Measurements from ENCODE around the gene TTC39C. TPM values are rescaled to one million over a fixed set of nuclear protein-coding genes. Genes with fewer than 3 reads are reported as not detected.

TTC39C gene
- polyA plus RNA-seq, result 18.1 and 21.3 TPM in 2 replicates

GRCh38 chr18:24014062-24014985 is at the start of gene TTC39C:
Gene TTC39C, plus strand, starts transcription at chr18:24014754. Its CDS starts 118 bp downstream, at chr18:24014872.

GRCh38 chr18:24138789-24139616 is 124.4 kb downstream of the TTC39C start, which contains the start of gene CABYR:
Gene CABYR, plus strand, starts transcription at chr18:24139062. Its CDS starts 4,053 bp downstream, at chr18:24143115.

Other genes with a start within 250 kb of the TTC39C start
- gene CABYR, start 124.3 kb downstream of the TTC39C start, polyA plus RNA-seq, result 5.8 and 7.1 TPM in 2 replicates